Fibroblast of lung (primary cell): ENCODE data around the gene SGCA. TPM values are rescaled to one million over a fixed set of nuclear protein-coding genes. Genes with fewer than 3 reads are reported as not detected.

Source experiments
- DNase-seq, 2 donors: peaks; one replicate each; pipeline versions ENCODE4 v3.0.0 to v3.0.0-alpha.2; 2010; ENCODE audit warnings: low read depth in 2 of 2
- H2AFZ ChIP-seq: 2 replicates; pipeline ENCODE4 v1.5.1; 2012; ENCODE audit warnings: low read length, control low read depth, inconsistent platforms
- H3K27ac ChIP-seq: 2 replicates; pipeline ENCODE4 v1.5.1; 2011; ENCODE audit warnings: low read length, control low read depth; ENCODE audit not compliant: insufficient read depth
- H3K27me3 ChIP-seq: 2 replicates; pipeline ENCODE4 v1.5.1; 2011; ENCODE audit warnings: mild to moderate bottlenecking, low read length; ENCODE audit not compliant: control insufficient read depth, insufficient read depth
- H3K36me3 ChIP-seq: 2 replicates; pipeline ENCODE4 v1.5.1; 2011; ENCODE audit warnings: low read length; ENCODE audit not compliant: control insufficient read depth, insufficient read depth
- H3K4me1 ChIP-seq: 2 replicates; pipeline ENCODE4 v1.5.1; 2011; ENCODE audit warnings: low read length; ENCODE audit not compliant: control insufficient read depth, insufficient read depth; ENCODE audit errors: extremely low read depth
- H3K4me2 ChIP-seq: 2 replicates; pipeline ENCODE4 v1.5.1; 2011; ENCODE audit warnings: low read length, control low read depth; ENCODE audit not compliant: insufficient read depth; ENCODE audit errors: extremely low read depth
- H3K4me3 ChIP-seq, 4 experiments: fragments of 200-600 bp in 1 of 4; sonication (generic) in 1 of 4; replicated peaks in 1 of 4; 2 replicates each; pipeline ENCODE4 v1.5.1; 2011 to 2016; ENCODE audit warnings: low read length in 4 of 4, low read depth in 3 of 4, mild to moderate bottlenecking in 3 of 4, control low read depth in 2 of 4, inconsistent platforms in 1 of 4, mixed read lengths in 1 of 4; ENCODE audit not compliant: insufficient read depth in 1 of 4; ENCODE audit errors: control extremely low read depth in 1 of 4
- H3K79me2 ChIP-seq: 2 replicates; pipeline ENCODE4 v1.5.1; 2012; ENCODE audit warnings: mild to moderate bottlenecking, low read length, inconsistent platforms; ENCODE audit not compliant: control insufficient read depth, insufficient read depth
- H3K9ac ChIP-seq: 2 replicates; pipeline ENCODE4 v1.5.1; 2011; ENCODE audit warnings: mild to moderate bottlenecking, low read length, control low read depth; ENCODE audit not compliant: insufficient read depth
- H3K9me3 ChIP-seq: 2 replicates; pipeline ENCODE4 v1.5.1; 2012; ENCODE audit warnings: low read depth, low read length; ENCODE audit not compliant: control insufficient read depth, insufficient read depth
- H4K20me1 ChIP-seq: 2 replicates; pipeline ENCODE4 v1.5.1; 2011; ENCODE audit warnings: low read length; ENCODE audit not compliant: control insufficient read depth, insufficient read depth; ENCODE audit errors: extremely low read depth
- EZH2 ChIP-seq: IDR thresholded peaks from 2 replicates; pipeline ENCODE4 v1.5.1; 2012; ENCODE audit warnings: low read length, control low read depth, mild to moderate bottlenecking; ENCODE audit errors: missing control alignments
- polyA plus RNA-seq, 2 donors: library from polyadenylated mRNA; depleted of rRNA in 1 of 2; stranded (reverse) in 1 of 2; unstranded in 1 of 2; fragments of >200 nt; gene quantifications; 2 replicates each; pipeline ENCODE4 v1.2.1, GENCODE V29; 2011 to 2012; ENCODE audit warnings: missing spikeins in 1 of 2
- total RNA-seq: library from RNA; depleted of rRNA; stranded (reverse); fragments of >200 nt; gene quantifications from 2 replicates; pipeline ENCODE4 v1.2.1, GENCODE V29; 2014
- TF ChIP-seq, protein P1 (sequence below), 2 donors: IDR thresholded peaks in 1 of 2; conservative IDR thresholded peaks in 1 of 2; 1 replicate in 1 of 2; 2 replicates in 1 of 2; pipeline ENCODE4 v1.5.1; 2011 to 2012; ENCODE audit warnings: low read length in 2 of 2, control low read depth in 1 of 2, inconsistent platforms in 1 of 2, low read depth in 1 of 2, mild to moderate bottlenecking in 1 of 2

The SGCA gene
- total and polyA plus RNA-seq, 2 donors (not counting 1 experiment from before 2014, with no cell fraction given): 1.6 to 4.3 TPM

DNA sequence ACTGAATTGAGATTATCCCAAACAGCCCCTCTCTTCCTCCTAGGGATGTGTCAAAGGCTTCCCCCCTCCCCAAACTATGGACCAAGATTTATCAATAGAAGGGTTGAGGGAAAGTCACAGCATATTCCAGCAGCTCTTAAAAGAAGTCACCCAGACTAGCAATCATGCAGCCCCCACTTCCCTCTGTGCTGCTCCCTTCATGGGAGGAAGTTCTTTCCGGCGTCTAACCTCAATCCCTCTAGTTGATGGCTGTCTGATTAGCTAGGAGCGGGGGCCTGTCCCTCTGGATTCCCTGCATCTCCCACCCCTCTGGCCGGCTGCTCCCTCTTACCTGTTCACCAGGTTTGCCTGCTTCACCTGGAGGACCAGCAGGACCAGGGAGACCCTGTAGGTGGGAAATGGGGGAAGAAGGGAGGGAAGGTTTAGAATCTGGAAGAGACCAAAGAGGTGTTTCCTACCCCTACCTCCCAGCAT, 26.4 kb downstream of the SGCA start:
- Histone ChIP-seq H3K36me3 (peaks cover 96% of the 10 kb centered on the region), H3K4me1 (peaks cover 32% of the 10 kb centered on the region), H2AFZ (no peak overlapping the region), H3K27me3 (no peaks in the 10 kb centered on the region), H3K4me2 (no peak overlapping the region), H4K20me1 (peaks cover 3% of the 10 kb centered on the region), H3K27ac (peak overlapping the region; percentile 29), H3K4me3 (peak overlapping the region in 1 of 4 experiments; percentile 15), H3K9ac (no peak overlapping the region), H3K79me2 (peaks cover 79% of the 10 kb centered on the region), H3K9me3 (no peaks in the 10 kb centered on the region)
- TF ChIP-seq, protein P1, sequence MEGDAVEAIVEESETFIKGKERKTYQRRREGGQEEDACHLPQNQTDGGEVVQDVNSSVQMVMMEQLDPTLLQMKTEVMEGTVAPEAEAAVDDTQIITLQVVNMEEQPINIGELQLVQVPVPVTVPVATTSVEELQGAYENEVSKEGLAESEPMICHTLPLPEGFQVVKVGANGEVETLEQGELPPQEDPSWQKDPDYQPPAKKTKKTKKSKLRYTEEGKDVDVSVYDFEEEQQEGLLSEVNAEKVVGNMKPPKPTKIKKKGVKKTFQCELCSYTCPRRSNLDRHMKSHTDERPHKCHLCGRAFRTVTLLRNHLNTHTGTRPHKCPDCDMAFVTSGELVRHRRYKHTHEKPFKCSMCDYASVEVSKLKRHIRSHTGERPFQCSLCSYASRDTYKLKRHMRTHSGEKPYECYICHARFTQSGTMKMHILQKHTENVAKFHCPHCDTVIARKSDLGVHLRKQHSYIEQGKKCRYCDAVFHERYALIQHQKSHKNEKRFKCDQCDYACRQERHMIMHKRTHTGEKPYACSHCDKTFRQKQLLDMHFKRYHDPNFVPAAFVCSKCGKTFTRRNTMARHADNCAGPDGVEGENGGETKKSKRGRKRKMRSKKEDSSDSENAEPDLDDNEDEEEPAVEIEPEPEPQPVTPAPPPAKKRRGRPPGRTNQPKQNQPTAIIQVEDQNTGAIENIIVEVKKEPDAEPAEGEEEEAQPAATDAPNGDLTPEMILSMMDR (conservative IDR thresholded peaks at IDR 0.05 in 1 of 2, IDR thresholded peaks at IDR 0.05 in 1 of 2; ENCODE audit: low read depth in 1 of 2, low read length in 2 of 2): no peak
- TF ChIP-seq EZH2: no peak
- peak in 1 of 2 donors; percentile 37 for DNase-seq

DNA sequence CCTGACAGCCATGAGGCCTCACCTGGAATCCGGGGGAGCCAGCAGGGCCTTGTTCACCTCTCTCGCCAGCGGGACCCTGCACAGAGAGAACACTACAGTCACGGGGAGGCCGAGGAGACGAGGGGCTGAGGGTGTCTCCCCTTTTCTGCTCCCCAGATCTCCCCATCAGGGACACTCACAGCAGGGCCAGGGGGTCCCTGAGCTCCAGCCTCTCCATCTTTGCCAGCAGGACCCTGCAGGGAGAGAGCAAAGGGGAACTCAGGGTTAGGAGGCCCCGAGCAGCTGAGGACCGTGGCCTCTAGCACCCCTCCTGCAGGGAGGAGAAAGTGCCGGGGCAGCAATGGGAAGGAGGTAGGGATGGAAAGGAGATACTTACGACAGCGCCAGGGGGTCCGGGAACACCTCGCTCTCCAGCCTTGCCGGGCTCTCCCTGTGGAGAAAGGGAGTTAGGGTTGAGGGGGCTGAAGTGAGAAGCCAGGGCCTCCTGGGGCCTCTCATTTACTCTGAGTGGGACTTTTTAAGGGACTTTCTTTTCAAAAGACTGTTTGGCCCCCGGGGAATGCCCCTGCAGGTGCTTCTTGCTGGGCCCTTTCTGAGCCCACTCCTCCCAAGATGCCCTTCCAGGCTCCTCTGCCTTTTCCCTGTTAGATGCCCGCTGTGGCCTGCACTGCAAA, 26.9 kb downstream of the SGCA start:
- H3K36me3 ChIP-seq: peaks cover 96% of the 10 kb centered on the region
- H3K27ac ChIP-seq: peak overlapping the region; percentile 46

More for the DNA sequence above, 26.9 kb downstream of the SGCA start:
- H3K9me3 ChIP-seq: no peaks in the 10 kb centered on the region
- TF ChIP-seq EZH2: no peak
- TF ChIP-seq, protein P1 (conservative IDR thresholded peaks at IDR 0.05 in 1 of 2, IDR thresholded peaks at IDR 0.05 in 1 of 2; ENCODE audit: low read depth in 1 of 2, low read length in 2 of 2): no peak
- H4K20me1 ChIP-seq: peaks cover 3% of the 10 kb centered on the region
- H3K9ac ChIP-seq: no peak overlapping the region
- H3K4me3 ChIP-seq: peak overlapping the region in 1 of 4 experiments; percentile 15
- peaks cover 34% of the 10 kb centered on the region for H3K4me1 ChIP-seq
- peak in 1 of 2 donors; percentile 37 for DNase-seq
- peaks cover 84% of the 10 kb centered on the region for H3K79me2 ChIP-seq
- no peaks in the 10 kb centered on the region for H3K27me3 ChIP-seq
- no peak overlapping the region for H3K4me2 ChIP-seq
- no peak overlapping the region for H2AFZ ChIP-seq
